Loucy (cell line): Measurements from ENCODE around the gene CIROP.

Experiments used
- H2AFZ ChIP-seq: fragments of 200-600 bp; sonication (generic); 2 replicates; pipeline ENCODE4 v1.6.0; 2016; ENCODE audit warnings: antibody characterized with exemption, mild to moderate bottlenecking, low read length, moderate library complexity
- H3F3A ChIP-seq: fragments of 200-600 bp; 2 replicates; pipeline ENCODE4 v1.6.0; 2016; ENCODE audit warnings: antibody characterized with exemption, low read depth, mild to moderate bottlenecking
- H3K27me3 ChIP-seq: fragments of 200-600 bp; sonication (generic); 2 replicates; pipeline ENCODE4 v1.6.1; 2014; ENCODE audit warnings: low read length, mild to moderate bottlenecking; ENCODE audit not compliant: insufficient read depth, poor library complexity, severe bottlenecking
- H3K36me3 ChIP-seq: fragments of 200-600 bp; sonication (generic); 2 replicates; pipeline ENCODE4 v1.6.1; 2016; ENCODE audit warnings: low read length; ENCODE audit not compliant: insufficient read depth
- H3K4me1 ChIP-seq: fragments of 200-600 bp; sonication (generic); 2 replicates; pipeline ENCODE4 v1.5.1; 2014; ENCODE audit warnings: low read length, mild to moderate bottlenecking; ENCODE audit not compliant: insufficient read depth, poor library complexity, severe bottlenecking
- H3K4me2 ChIP-seq: fragments of 200-600 bp; sonication (generic); 2 replicates; pipeline ENCODE4 v1.6.0; 2014; ENCODE audit warnings: antibody characterized with exemption, low read length, low read depth, mild to moderate bottlenecking; ENCODE audit not compliant: poor library complexity, severe bottlenecking
- H3K4me3 ChIP-seq: fragments of 200-600 bp; sonication (generic); 2 replicates; pipeline ENCODE4 v1.5.1; 2014; ENCODE audit warnings: low read length, mild to moderate bottlenecking, mixed read lengths; ENCODE audit not compliant: poor library complexity, severe bottlenecking
- H3K79me2 ChIP-seq: fragments of 200-600 bp; sonication (generic); 2 replicates; pipeline ENCODE4 v1.6.1; 2014; ENCODE audit warnings: low read length; ENCODE audit not compliant: insufficient read depth
- H3K9ac ChIP-seq: fragments of 200-600 bp; sonication (generic); 2 replicates; pipeline ENCODE4 v1.6.0; 2014; ENCODE audit warnings: mild to moderate bottlenecking, low read depth, low read length, moderate library complexity; ENCODE audit not compliant: poor library complexity, severe bottlenecking
- H3K9me2 ChIP-seq: fragments of 200-600 bp; sonication (generic); replicated peaks from 2 replicates; pipeline ENCODE4 v1.6.1; 2016; ENCODE audit warnings: low read depth, low read length, mixed read lengths
- H3K9me3 ChIP-seq: fragments of 200-600 bp; sonication (generic); 2 replicates; pipeline ENCODE4 v1.6.1; 2014; ENCODE audit warnings: mild to moderate bottlenecking, antibody characterized with exemption, low read length, low read depth; ENCODE audit not compliant: insufficient read depth
- H4K20me1 ChIP-seq: fragments of 200-600 bp; sonication (generic); 2 replicates; pipeline ENCODE4 v1.6.0; 2014; ENCODE audit warnings: antibody characterized with exemption, low read length, mild to moderate bottlenecking; ENCODE audit not compliant: insufficient read depth, poor library complexity, severe bottlenecking
- EZH2phosphoT487 ChIP-seq: fragments of 200-600 bp; IDR thresholded peaks from 2 replicates; pipeline ENCODE4 v1.6.1; 2018; ENCODE audit warnings: antibody characterized with exemption, mild to moderate bottlenecking, moderate library complexity, borderline replicate concordance
- TF ChIP-seq, protein P1 (sequence below): fragments of 200-600 bp; sonication (generic); conservative IDR thresholded peaks from 2 replicates; pipeline ENCODE4 v1.5.1; 2014; ENCODE audit warnings: mild to moderate bottlenecking, antibody characterized with exemption, low read length

Gene CIROP

DNA sequence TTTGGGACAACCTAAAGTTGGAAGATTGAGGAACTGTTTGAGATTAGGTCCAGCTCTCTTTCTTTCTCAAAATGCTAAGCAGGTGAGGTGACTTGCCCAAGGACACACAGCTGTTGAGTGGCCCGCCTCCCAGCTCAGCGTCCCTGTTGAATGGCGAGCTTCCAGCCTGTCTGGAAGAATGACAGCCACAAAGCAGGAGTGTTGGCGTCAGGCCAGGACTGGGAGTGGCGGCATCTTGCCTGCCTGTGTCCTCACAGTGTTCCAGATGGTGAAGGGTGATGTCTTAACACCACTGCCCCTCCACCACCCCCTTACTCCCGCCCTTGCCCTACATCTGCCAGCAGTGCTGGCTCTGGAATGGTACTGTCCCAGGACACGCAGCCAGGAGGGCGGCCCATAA, 18.6 kb upstream of the CIROP start:
- Histone ChIP-seq H3K4me2 (no peak overlapping the region), H3K4me3 (no peak overlapping the region), H3K9me2 (no peaks in the 10 kb centered on the region), H3F3A (0 out of 2 replicates have a peak, but pooled peaks cover 3% of the 10 kb centered on the region), H3K4me1 (peaks cover 23% of the 10 kb centered on the region), H4K20me1 (no peaks in the 10 kb centered on the region), H3K9me3 (no peaks in the 10 kb centered on the region), H3K36me3 (no peaks in the 10 kb centered on the region), H3K9ac (no peak overlapping the region), H3K79me2 (no peaks in the 10 kb centered on the region), H3K27me3 (no peaks in the 10 kb centered on the region), H2AFZ (no peak overlapping the region)
- TF ChIP-seq EZH2phosphoT487 = no peak
- TF ChIP-seq, protein P1, sequence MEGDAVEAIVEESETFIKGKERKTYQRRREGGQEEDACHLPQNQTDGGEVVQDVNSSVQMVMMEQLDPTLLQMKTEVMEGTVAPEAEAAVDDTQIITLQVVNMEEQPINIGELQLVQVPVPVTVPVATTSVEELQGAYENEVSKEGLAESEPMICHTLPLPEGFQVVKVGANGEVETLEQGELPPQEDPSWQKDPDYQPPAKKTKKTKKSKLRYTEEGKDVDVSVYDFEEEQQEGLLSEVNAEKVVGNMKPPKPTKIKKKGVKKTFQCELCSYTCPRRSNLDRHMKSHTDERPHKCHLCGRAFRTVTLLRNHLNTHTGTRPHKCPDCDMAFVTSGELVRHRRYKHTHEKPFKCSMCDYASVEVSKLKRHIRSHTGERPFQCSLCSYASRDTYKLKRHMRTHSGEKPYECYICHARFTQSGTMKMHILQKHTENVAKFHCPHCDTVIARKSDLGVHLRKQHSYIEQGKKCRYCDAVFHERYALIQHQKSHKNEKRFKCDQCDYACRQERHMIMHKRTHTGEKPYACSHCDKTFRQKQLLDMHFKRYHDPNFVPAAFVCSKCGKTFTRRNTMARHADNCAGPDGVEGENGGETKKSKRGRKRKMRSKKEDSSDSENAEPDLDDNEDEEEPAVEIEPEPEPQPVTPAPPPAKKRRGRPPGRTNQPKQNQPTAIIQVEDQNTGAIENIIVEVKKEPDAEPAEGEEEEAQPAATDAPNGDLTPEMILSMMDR = no peak

DNA sequence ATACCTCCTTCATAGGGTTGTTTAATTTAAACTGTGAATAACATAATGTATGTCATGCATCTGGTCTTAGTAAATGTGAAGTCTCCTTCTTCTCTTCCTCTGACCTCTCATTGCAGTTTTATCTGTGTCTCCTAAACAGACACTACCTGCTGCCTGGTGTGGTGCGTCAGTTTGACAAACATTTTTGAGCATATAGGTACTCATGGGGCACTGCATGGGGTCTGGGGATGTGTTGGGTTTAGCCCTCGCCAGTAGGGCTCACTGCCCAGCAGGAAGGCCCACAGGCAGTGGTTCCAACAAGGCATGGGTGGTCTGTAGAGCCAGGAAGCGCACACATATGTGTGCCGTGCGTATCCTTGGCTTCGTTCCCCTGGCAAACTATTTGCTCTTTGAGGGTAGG, 17.3 kb upstream of the CIROP start:
- H2AFZ ChIP-seq = no peak overlapping the region
- no peak overlapping the region for H3K4me2 ChIP-seq
- H4K20me1 ChIP-seq = no peaks in the 10 kb centered on the region
- no peak for TF ChIP-seq EZH2phosphoT487
- TF ChIP-seq, protein P1 = no peak
- no peaks in the 10 kb centered on the region for H3K9me3 ChIP-seq
- no peak overlapping the region for H3K9ac ChIP-seq
- H3K4me1 ChIP-seq = peaks cover 24% of the 10 kb centered on the region
- no peak overlapping the region for H3K4me3 ChIP-seq
- no peaks in the 10 kb centered on the region for H3K9me2 ChIP-seq
- H3K27me3 ChIP-seq = no peaks in the 10 kb centered on the region
- no peaks in the 10 kb centered on the region for H3K36me3 ChIP-seq
- no peaks in the 10 kb centered on the region for H3K79me2 ChIP-seq
- H3F3A ChIP-seq = 0 out of 2 replicates have a peak, but pooled peaks cover 3% of the 10 kb centered on the region

DNA sequence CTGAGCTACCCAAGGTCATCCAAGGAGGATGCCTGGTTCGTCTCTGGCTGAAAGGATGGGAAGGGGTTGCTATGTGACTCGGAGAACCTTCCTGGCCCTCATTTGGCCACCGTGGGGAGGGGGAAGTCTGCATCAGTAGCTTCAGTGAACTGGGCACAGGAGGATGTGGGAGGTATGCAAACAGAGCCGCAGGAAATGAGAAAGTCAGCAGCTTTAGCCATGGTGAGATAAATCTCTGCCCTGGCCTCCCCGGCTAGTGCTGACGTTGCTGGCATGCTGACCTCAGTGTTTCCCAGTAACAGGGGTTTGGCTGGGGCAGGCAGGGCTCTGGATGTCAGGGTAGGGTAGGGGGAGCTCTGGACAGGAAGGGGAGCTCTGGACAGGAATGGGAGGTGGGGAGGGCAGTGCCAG, 16.6 kb upstream of the CIROP start:
- H3K4me3 ChIP-seq = no peak overlapping the region
- peaks cover 24% of the 10 kb centered on the region for H3K4me1 ChIP-seq
- peak overlapping the region; percentile 83 for H2AFZ ChIP-seq
- no peaks in the 10 kb centered on the region for H4K20me1 ChIP-seq
- H3K9ac ChIP-seq = no peak overlapping the region
- TF ChIP-seq, protein P1 = no peak
- TF ChIP-seq EZH2phosphoT487 = no peak
- H3F3A ChIP-seq = 0 out of 2 replicates have a peak, but pooled peaks cover 3% of the 10 kb centered on the region
- no peaks in the 10 kb centered on the region for H3K27me3 ChIP-seq
- H3K9me2 ChIP-seq = no peaks in the 10 kb centered on the region
- no peaks in the 10 kb centered on the region for H3K9me3 ChIP-seq
- H3K79me2 ChIP-seq = no peaks in the 10 kb centered on the region
- no peaks in the 10 kb centered on the region for H3K36me3 ChIP-seq
- peak overlapping the region; percentile 87 for H3K4me2 ChIP-seq
